Psoas muscle (tissue), 8 donors: Measurements from ENCODE around the gene TAGLN. TPM values are rescaled to one million over a fixed set of nuclear protein-coding genes. Genes with fewer than 3 reads are reported as not detected.
"Not testable (repeated sequence)": the region's sequence is repeated elsewhere in the genome, so short reads cannot be mapped to it uniquely, and the experiment has no call there.

Experiments used
- ATAC-seq, 4 donors: fragments of 200-7000 bp; cut with Tn5 transposase; one replicate each; pipeline ENCODE4 v1.9.1; 2020; ENCODE audit warnings: moderate library complexity in 3 of 4, mild to moderate bottlenecking in 2 of 4
- DNase-seq, 2 donors: peaks; one replicate each; pipeline ENCODE4 v3.0.0-alpha.2; 2020
- H3K27ac ChIP-seq: fragments of 200-600 bp; one replicate; pipeline ENCODE4 v1.8.0; 2022
- H3K27me3 ChIP-seq, 3 donors: fragments of 200-600 bp in 1 of 3; one replicate each; pipeline versions ENCODE4 v1.6.1 to v1.8.0; 2013 to 2022; ENCODE audit warnings: low read length in 2 of 3, mild to moderate bottlenecking in 2 of 3, moderate library complexity in 1 of 3; ENCODE audit not compliant: insufficient read depth in 3 of 3
- H3K36me3 ChIP-seq, 2 donors: fragments of 200-600 bp in 1 of 2; one replicate each; pipeline versions ENCODE4 v1.6.1 to v1.8.0; 2013 to 2022; ENCODE audit warnings: low read depth in 1 of 2, mild to moderate bottlenecking in 1 of 2, moderate library complexity in 1 of 2; ENCODE audit not compliant: insufficient read depth in 1 of 2
- H3K4me1 ChIP-seq: fragments of 200-600 bp; one replicate; pipeline ENCODE4 v1.8.0; 2022
- H3K4me3 ChIP-seq: fragments of 200-600 bp; one replicate; pipeline ENCODE4 v1.8.0; 2022; ENCODE audit warnings: mild to moderate bottlenecking
- H3K9me3 ChIP-seq: fragments of 200-600 bp; one replicate; pipeline ENCODE4 v1.8.0; 2022
- WGBS, 3 donors: extraction: QIAGEN DNeasy Blood & Tissue Kit; methylation state at CpG; one replicate each; pipeline versions ENCODE4 v1.1.6 to v1.1.7; 2013; 5-methylcytosine and 5-hydroxymethylcytosine counted together
- intact Hi-C, 2 donors: fragments of 100-400 bp; cut with DNase I; formaldehyde crosslinking; loops; one replicate each; pipeline versions ENCODE4 v1.11.0 to v1.14.2; 2022
- polyA plus RNA-seq, 3 donors: library from polyadenylated mRNA; stranded (reverse); fragments of 200-250 nt; gene quantifications; one replicate each; pipeline ENCODE4 v1.2.3, GENCODE V29; 2013
- total RNA-seq, 4 donors: library from RNA; stranded (reverse); fragmentation: NEBNext Ultra II Directional in 2 of 4; extraction: Animal tissue kit (Norgen Biotek cat#: 25700) in 2 of 4; gene quantifications; one replicate each; pipeline versions ENCODE4 v1.2.1 to v1.2.4, GENCODE V29; 2021 to 2023
- TF ChIP-seq, protein P1 (sequence below): fragments of 200-600 bp; IDR thresholded peaks from one replicate; pipeline ENCODE4 v1.8.0; 2022; ENCODE audit warnings: antibody characterized with exemption
- donor health status: healthy with polysubstance abuse.
- donor health status: DM: no; HTN: no; CAD: no; lungs with moderate emphysema.
- donor health status: Bipolar disorder and iron deficiency.
- donor health status: healthy.
- donor health status: DM: yes; HTN: yes; CAD: no.
- donor health status: DM: no; HTN: no; CAD: no.
- donor health status: DM: no; HTN: no; CAD: no.
- donor health status: DM: yes; HTN: yes; CAD: no.

Gene TAGLN
- total and polyA plus RNA-seq, 7 donors, result 36.2 to 140 (median 73.0) TPM

DNA sequence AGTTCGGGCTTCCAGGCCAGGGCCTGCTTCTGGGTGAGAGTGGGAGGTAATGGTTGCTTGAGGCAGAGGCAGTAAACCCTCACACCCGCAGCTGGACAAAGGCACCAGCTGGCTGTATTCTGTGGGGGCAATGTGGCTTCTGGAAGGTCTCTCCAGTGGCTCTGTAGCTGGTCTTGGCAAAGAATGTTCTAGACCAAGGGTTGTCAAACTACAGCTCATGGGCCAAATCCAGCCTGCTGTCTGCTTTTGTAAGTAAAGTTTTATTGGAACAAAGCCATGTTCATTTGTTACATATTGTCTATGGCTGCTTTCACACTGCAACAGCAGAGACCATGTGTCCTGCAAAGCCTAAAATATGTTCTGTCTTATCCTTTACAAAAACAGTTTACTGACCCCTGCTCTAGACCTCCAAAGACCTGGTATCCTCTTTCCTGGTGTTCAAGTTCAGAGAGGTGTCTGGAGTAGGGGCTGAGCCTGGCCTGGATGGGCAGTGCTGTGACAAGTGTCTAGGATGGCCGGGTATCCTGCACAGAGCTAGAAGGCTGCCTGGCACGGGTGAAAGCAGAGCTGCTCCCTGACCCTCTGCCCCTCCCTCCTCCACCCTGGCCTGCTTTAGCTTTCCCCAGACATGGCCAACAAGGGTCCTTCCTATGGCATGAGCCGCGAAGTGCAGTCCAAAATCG, 3.4 kb downstream of the TAGLN start:
- ATAC-seq, result no peak
- TF ChIP-seq, protein P1, sequence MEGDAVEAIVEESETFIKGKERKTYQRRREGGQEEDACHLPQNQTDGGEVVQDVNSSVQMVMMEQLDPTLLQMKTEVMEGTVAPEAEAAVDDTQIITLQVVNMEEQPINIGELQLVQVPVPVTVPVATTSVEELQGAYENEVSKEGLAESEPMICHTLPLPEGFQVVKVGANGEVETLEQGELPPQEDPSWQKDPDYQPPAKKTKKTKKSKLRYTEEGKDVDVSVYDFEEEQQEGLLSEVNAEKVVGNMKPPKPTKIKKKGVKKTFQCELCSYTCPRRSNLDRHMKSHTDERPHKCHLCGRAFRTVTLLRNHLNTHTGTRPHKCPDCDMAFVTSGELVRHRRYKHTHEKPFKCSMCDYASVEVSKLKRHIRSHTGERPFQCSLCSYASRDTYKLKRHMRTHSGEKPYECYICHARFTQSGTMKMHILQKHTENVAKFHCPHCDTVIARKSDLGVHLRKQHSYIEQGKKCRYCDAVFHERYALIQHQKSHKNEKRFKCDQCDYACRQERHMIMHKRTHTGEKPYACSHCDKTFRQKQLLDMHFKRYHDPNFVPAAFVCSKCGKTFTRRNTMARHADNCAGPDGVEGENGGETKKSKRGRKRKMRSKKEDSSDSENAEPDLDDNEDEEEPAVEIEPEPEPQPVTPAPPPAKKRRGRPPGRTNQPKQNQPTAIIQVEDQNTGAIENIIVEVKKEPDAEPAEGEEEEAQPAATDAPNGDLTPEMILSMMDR, result no peak
- DNase-seq, result no peak
- H3K27me3 ChIP-seq, result no peaks in the 10 kb centered on the region
- WGBS, 3 donors, result 69 to 75% (median 72%) methylated on average over 7 of the region's 7 CpGs
- peaks cover 0 to 21% of the 10 kb centered on the region in 2 donors for H3K36me3 ChIP-seq
- no peaks in the 10 kb centered on the region for H3K9me3 ChIP-seq
- intact Hi-C loops, result no loop called here
- no peaks in the 10 kb centered on the region for H3K4me1 ChIP-seq
- H3K4me3 ChIP-seq, result peak overlapping the region; percentile 58
- peak overlapping the region; percentile 25 for H3K27ac ChIP-seq

DNA sequence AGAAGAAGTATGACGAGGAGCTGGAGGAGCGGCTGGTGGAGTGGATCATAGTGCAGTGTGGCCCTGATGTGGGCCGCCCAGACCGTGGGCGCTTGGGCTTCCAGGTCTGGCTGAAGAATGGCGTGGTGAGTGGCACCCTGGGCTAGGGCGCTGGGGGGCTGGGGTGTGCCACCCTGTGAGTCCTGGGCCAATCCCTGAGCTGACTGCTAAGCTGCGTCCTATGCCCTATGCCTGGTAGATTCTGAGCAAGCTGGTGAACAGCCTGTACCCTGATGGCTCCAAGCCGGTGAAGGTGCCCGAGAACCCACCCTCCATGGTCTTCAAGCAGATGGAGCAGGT, 3.9 kb downstream of the TAGLN start:
- DNase-seq (no peak), ATAC-seq (no peak)
- H3K27ac ChIP-seq, result no peak overlapping the region
- 94 to 95% (median 95%) methylated on average over 10 of the region's 10 CpGs for whole genome bisulfite sequencing, 3 donors
- H3K27me3 ChIP-seq, result no peaks in the 10 kb centered on the region
- no peaks in the 10 kb centered on the region for H3K4me1 ChIP-seq
- H3K36me3 ChIP-seq, result peaks cover 0 to 21% of the 10 kb centered on the region in 2 donors
- intact Hi-C loops, result no loop called here
- TF ChIP-seq, protein P1, result no peak
- no peaks in the 10 kb centered on the region for H3K9me3 ChIP-seq
- peak overlapping the region; percentile 58 for H3K4me3 ChIP-seq

DNA sequence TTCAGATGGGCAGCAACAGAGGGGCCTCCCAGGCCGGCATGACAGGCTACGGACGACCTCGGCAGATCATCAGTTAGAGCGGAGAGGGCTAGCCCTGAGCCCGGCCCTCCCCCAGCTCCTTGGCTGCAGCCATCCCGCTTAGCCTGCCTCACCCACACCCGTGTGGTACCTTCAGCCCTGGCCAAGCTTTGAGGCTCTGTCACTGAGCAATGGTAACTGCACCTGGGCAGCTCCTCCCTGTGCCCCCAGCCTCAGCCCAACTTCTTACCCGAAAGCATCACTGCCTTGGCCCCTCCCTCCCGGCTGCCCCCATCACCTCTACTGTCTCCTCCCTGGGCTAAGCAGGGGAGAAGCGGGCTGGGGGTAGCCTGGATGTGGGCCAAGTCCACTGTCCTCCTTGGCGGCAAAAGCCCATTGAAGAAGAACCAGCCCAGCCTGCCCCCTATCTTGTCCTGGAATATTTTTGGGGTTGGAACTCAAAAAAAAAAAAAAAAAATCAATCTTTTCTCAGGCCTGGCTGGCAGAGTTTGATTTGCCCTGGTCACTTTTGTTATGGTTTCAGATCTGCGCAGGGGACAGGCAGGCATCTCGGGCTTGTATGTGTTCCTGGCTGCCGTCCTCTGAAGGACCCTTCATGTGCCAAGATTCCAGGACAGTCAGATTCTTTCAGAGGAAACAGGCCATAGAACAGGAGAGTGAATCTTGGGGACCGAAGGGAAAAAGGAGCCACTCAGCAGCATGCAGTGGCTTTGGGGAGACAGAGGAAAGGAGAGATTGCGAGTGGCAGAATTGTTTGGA, 5.3 kb downstream of the TAGLN start:
- intact Hi-C loops, result loop anchor here in 1 of 2 donors (5.0 kb wide), 1 partner anchor 72 kb away; no protein-coding TSS in a partner anchor

DNA sequence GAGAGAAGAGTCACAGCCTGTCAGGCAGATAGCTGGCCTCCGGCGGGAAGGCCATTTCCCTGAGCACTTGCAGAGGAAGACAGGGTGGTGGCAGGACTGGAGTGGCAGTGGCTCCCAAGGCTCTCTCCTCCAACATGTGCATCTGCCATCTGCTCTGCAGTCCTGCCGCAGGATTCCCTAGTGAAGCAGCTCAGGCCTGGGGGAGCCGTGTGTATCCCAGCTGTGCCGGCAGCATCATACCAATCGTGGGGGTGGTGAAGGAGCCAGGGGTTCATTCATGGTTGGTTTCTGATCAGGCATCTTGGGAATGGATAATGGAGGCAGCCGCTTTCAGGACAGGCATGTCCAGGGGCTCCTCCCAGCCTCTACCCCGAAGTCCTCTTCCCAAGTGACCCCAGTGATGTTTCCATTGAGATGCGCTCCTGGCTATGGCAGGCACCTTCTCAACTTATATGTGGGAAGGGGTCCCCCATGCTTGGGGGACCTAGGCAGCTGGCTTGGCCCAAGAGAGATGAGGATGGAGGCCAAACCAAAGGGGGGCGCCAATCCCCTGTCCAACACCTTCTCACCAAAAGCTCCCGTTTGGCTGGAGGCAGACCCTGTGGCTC, 6.1 kb downstream of the TAGLN start:
- DNase-seq, result no peak
- peaks cover 0 to 27% of the 10 kb centered on the region in 2 donors for H3K36me3 ChIP-seq
- WGBS, 3 donors, result 79 to 90% (median 83%) methylated on average over 10 to 11 of the region's 11 CpGs
- TF ChIP-seq, protein P1, result no peak
- no peak for ATAC-seq
- H3K4me1 ChIP-seq, result no peaks in the 10 kb centered on the region
- intact Hi-C loops, result loop anchor here in 1 of 2 donors (5.0 kb wide), 1 partner anchor 73 kb away; no protein-coding TSS in a partner anchor
- H3K27me3 ChIP-seq, result no peaks in the 10 kb centered on the region
- H3K4me3 ChIP-seq, result no peak overlapping the region
- H3K27ac ChIP-seq, result no peak overlapping the region
- H3K9me3 ChIP-seq, result no peaks in the 10 kb centered on the region

More for the DNA sequence above, 5.3 kb downstream of the TAGLN start:
- peak overlapping the region; percentile 30 for H3K27ac ChIP-seq
- peaks cover 0 to 21% of the 10 kb centered on the region in 2 donors for H3K36me3 ChIP-seq
- H3K9me3 ChIP-seq, result no peaks in the 10 kb centered on the region
- WGBS, 3 donors, result 54 to 66% (median 58%) methylated on average over 17 of the region's 17 CpGs
- H3K27me3 ChIP-seq, result no peaks in the 10 kb centered on the region
- ATAC-seq (no peak), DNase-seq (no peak)
- TF ChIP-seq, protein P1, result no peak
- peak overlapping the region; percentile 58 for H3K4me3 ChIP-seq
- no peaks in the 10 kb centered on the region for H3K4me1 ChIP-seq

DNA sequence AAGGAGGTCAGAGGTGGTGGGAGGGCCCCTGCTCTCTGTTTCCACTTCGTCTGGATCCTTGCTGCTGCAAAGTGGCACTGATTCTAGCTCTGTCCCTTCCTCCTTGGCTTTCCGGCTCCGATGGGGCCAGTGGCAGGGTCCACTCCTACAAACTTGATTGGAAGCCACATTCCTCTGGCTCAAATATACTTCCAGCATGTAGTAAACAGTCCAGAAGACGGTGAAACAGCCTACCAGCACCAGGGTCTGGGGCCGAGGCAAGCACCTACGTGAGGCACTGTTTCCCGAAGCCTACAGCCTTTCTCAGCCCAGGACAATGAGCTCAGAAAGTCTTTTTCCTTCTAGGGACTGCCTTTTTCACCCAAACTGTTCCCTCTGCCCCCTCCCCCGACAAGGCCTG, 6.9 kb downstream of the TAGLN start:
- not testable (repeated sequence) for ATAC-seq, H3K9me3 ChIP-seq, DNase-seq, H3K27ac ChIP-seq, H3K4me3 ChIP-seq, H3K4me1 ChIP-seq, H3K27me3 ChIP-seq
- intact Hi-C loops, result loop anchor here in 1 of 2 donors (5.0 kb wide), 1 partner anchor 74 kb away; no protein-coding TSS in a partner anchor
- peaks cover 0 to 27% of the 10 kb centered on the region in 2 donors for H3K36me3 ChIP-seq
- 76 to 80% (median 80%) methylated on average over 6 to 8 of the region's 8 CpGs for WGBS, 3 donors

DNA sequence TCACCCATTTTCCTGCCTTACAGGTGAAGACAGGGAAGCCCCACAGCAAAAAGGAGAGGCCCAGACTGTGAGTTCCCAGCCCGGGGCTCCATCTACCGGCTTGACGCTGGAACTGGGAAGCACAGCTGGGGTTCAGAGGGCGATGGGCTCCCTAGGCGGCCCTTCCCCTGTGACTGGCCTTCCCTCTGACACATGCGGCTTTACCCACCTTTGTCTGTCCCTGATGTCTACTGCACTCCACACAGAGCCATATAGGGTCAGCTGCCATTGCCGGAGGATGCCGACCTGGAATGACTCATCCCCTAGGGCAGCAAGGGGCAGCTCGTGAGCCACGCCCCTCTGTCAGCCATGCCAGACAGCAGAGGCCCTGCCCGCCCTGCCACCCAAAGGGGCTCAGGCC, 7.7 kb downstream of the TAGLN start:
- not testable (repeated sequence) for H3K4me1 ChIP-seq, H3K9me3 ChIP-seq, H3K4me3 ChIP-seq, H3K27ac ChIP-seq, H3K27me3 ChIP-seq, DNase-seq
- WGBS, 3 donors, result 85 to 89% (median 88%) methylated on average over 5 to 6 of the region's 11 CpGs
- intact Hi-C loops, result loop anchor here in 1 of 2 donors (5.0 kb wide), 1 partner anchor 75 kb away; no protein-coding TSS in a partner anchor
- H3K36me3 ChIP-seq, result peaks cover 0 to 33% of the 10 kb centered on the region in 2 donors
- ATAC-seq, result peak; percentile 22 to 43 (median 32)

DNA sequence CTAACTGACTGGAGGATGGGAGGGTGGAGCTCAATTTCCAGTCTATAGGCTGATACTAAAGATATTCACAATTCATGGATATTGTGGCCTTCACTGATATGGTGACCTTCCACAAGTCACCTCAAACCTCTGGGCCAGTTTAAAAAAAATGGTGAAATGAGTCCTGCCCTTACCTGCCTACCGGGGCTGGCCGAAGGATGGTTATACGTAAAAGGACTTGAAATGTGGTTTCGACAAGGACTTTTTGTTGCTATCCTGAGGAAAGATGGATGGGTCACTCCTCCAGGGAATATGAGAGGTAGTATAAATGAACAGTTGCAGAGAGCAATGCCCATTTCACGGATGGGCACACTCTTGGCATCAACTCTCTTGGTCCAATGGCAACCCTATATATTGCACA, 8.3 kb downstream of the TAGLN start:
- 85 to 97% (median 95%) methylated on average over 5 of the region's 5 CpGs for WGBS, 3 donors
- not testable (repeated sequence) for H3K27ac ChIP-seq, H3K4me3 ChIP-seq, DNase-seq, H3K27me3 ChIP-seq, H3K4me1 ChIP-seq, H3K9me3 ChIP-seq, ATAC-seq
- H3K36me3 ChIP-seq, result peaks cover 0 to 35% of the 10 kb centered on the region in 2 donors
- intact Hi-C loops, result loop anchor here in 1 of 2 donors (5.0 kb wide), 1 partner anchor 75 kb away; no protein-coding TSS in a partner anchor
